Subcutaneous adipose tissue (tissue), 4 donors: ENCODE results near the gene BIRC7. TPM values are rescaled to one million over a fixed set of nuclear protein-coding genes. Genes with fewer than 3 reads are reported as not detected.

Experiments
- CTCF ChIP-seq: fragments of 450-650 bp; IDR thresholded peaks from one replicate; pipeline ENCODE4 v1.5.1; 2016; ENCODE audit warnings: low read depth, mild to moderate bottlenecking, control low read depth, antibody characterized with exemption, moderate library complexity
- total RNA-seq, 4 donors: library from RNA; depleted of rRNA; stranded (reverse); fragments of >200 nt; gene quantifications; one replicate each; pipeline ENCODE4 v1.1.0, GENCODE V29; 2016

Gene BIRC7
- total RNA-seq, 4 donors from 2014 or later, result 1.3 to 3.9 TPM; not detected in 2

GRCh38 chr20:63253438-63254231 is 17.9 kb downstream of the BIRC7 start:
- TF ChIP-seq CTCF, result no peak

- no peak for TF ChIP-seq CTCF
These were observed 18.5 kb downstream of the BIRC7 start, which contains the start of gene NKAIN4 for GRCh38 chr20:63254232-63254605. Gene NKAIN4 (minus strand): TSS chr20:63254463. CDS start chr20:63254450, 13 bp downstream.

- no peak for TF ChIP-seq CTCF
These were observed 19.1 kb downstream of the BIRC7 start for GRCh38 chr20:63254606-63255384.

GRCh38 chr20:63255931-63256704 is 20.4 kb downstream of the BIRC7 start:
- TF ChIP-seq CTCF, result no peak

GRCh38 chr20:63256954-63257353 is 21.2 kb downstream of the BIRC7 start:
- no peak for TF ChIP-seq CTCF

- no peak for TF ChIP-seq CTCF
These were observed 21.9 kb downstream of the BIRC7 start for GRCh38 chr20:63257629-63258028.
